ENCODE results near the gene PHPT1.
"Not testable (repeated sequence)": the region's sequence is repeated elsewhere in the genome, so short reads cannot be mapped to it uniquely, and the experiment has no call there.

The PHPT1 gene

GRCh38 chr9:136849038-136849959, at the start of gene PHPT1:
PHPT1 (plus strand) TSS chr9:136849409; CDS start chr9:136849431, 22 bp downstream.
- peak; percentile 99 for DNase-seq

GRCh38 chr9:136799854-136800657, 49.2 kb upstream of the PHPT1 start:
- peak; percentile 59 for DNase-seq

GRCh38 chr9:136802321-136802720, 46.9 kb upstream of the PHPT1 start:
- no peak for DNase-seq

- DNase-seq: not testable (repeated sequence)
Measured at GRCh38 chr9:136803009-136803550, 46.1 kb upstream of the PHPT1 start.

GRCh38 chr9:136803551-136804508, 45.4 kb upstream of the PHPT1 start:
- DNase-seq: no peak

- DNase-seq: peak; percentile 35
Measured at GRCh38 chr9:136804509-136805206, 44.6 kb upstream of the PHPT1 start.

GRCh38 chr9:136805207-136805740, 43.9 kb upstream of the PHPT1 start:
- DNase-seq: no peak

- no peak for DNase-seq
Measured at GRCh38 chr9:136806067-136806466, 43.1 kb upstream of the PHPT1 start.

GRCh38 chr9:136806631-136807201, 42.5 kb upstream of the PHPT1 start:
- no peak for DNase-seq

- peak; percentile 85 for DNase-seq
Measured at GRCh38 chr9:136807281-136808074, 41.7 kb upstream of the PHPT1 start, which contains the start of gene RABL6. RABL6 (plus strand) TSS chr9:136807948; CDS start chr9:136808197, 249 bp downstream.

GRCh38 chr9:136808075-136808805, 41.0 kb upstream of the PHPT1 start:
- DNase-seq: peak; percentile 51

- DNase-seq: no peak
Measured at GRCh38 chr9:136808806-136809158, 40.4 kb upstream of the PHPT1 start.

GRCh38 chr9:136814725-136815421, 34.3 kb upstream of the PHPT1 start:
- DNase-seq: no peak

- no peak for DNase-seq
Measured at GRCh38 chr9:136815422-136815782, 33.8 kb upstream of the PHPT1 start.

GRCh38 chr9:136820971-136821825, 28.0 kb upstream of the PHPT1 start:
- DNase-seq: peak; percentile 42

GRCh38 chr9:136821826-136822544, 27.2 kb upstream of the PHPT1 start:
- DNase-seq: peak; percentile 23

Measured in right hindlimb (tissue), 1 donor.